HFFc6 (cell line): Measurements from ENCODE around the gene MOGAT3. TPM values are rescaled to one million over a fixed set of nuclear protein-coding genes. Genes with fewer than 3 reads are reported as not detected.

Experiments used
- DNase-seq: peaks from one replicate; pipeline ENCODE4 v3.0.0-alpha.2; 2018
- H3K27ac Mint-ChIP-seq: 2 replicates; pipeline ENCODE4 v1.8.0; 2020; ENCODE audit warnings: mild to moderate bottlenecking, mixed read lengths
- H3K27me3 Mint-ChIP-seq: 2 replicates; pipeline ENCODE4 v1.8.0; 2021; ENCODE audit warnings: mild to moderate bottlenecking, moderate library complexity, mixed read lengths; ENCODE audit not compliant: insufficient read depth
- H3K36me3 Mint-ChIP-seq: 2 replicates; pipeline ENCODE4 v1.8.0; 2021; ENCODE audit warnings: low read depth, mixed read lengths
- H3K4me1 Mint-ChIP-seq: 2 replicates; pipeline ENCODE4 v1.8.0; 2020; ENCODE audit warnings: low read depth, mixed read lengths
- H3K4me3 Mint-ChIP-seq: 2 replicates; pipeline ENCODE4 v1.8.0; 2020; ENCODE audit warnings: mild to moderate bottlenecking, moderate library complexity, mixed read lengths
- H3K9me3 Mint-ChIP-seq: 2 replicates; pipeline ENCODE4 v1.8.0; 2020; ENCODE audit warnings: mild to moderate bottlenecking, mixed read lengths
- CTCF ChIP-seq: fragments of 200-600 bp; sonication (generic); IDR thresholded peaks from 2 replicates; pipeline ENCODE4 v1.5.0; 2021; ENCODE audit warnings: antibody characterized with exemption, mild to moderate bottlenecking
- total RNA-seq, 6 experiments: library from RNA; stranded (reverse); fragmentation: NEBNext Ultra II Directional; extraction: Animal tissue kit (Norgen Biotek cat#: 25700); gene quantifications; 2 replicates in 1 of 6; 3 replicates in 5 of 6; pipeline ENCODE4 v1.2.3, GENCODE V29; 2021

MOGAT3 gene
- total RNA-seq, 6 experiments from 2014 or later, result not detected

- H3K4me1 Mint-ChIP-seq, result peaks cover 33% of the 10 kb centered on the region
- peaks cover 31% of the 10 kb centered on the region; the same call in 1 of the 2 replicates for H3K36me3 Mint-ChIP-seq
- H3K9me3 Mint-ChIP-seq, result no peaks in the 10 kb centered on the region
- peak overlapping the region; percentile 22; the same call in 1 of the 2 replicates for H3K4me3 Mint-ChIP-seq
- H3K27me3 Mint-ChIP-seq, result peaks cover 10% of the 10 kb centered on the region
- H3K27ac Mint-ChIP-seq, result peak overlapping the region; percentile 52
- no peak for TF ChIP-seq CTCF
- DNase-seq, result no peak
These were observed 40.9 kb downstream of the MOGAT3 start for GRCh38 chr7:101159696-101160674.

- Mint-ChIP-seq H3K36me3 (peaks cover 31% of the 10 kb centered on the region; the same call in 1 of the 2 replicates), H3K27me3 (peaks cover 13% of the 10 kb centered on the region), H3K4me3 (no peak overlapping the region), H3K4me1 (peaks cover 38% of the 10 kb centered on the region), H3K27ac (no peak overlapping the region), H3K9me3 (no peaks in the 10 kb centered on the region)
- TF ChIP-seq CTCF, result no peak
- DNase-seq, result no peak
These were observed 43.8 kb downstream of the MOGAT3 start for GRCh38 chr7:101156866-101157589.

- peaks cover 38% of the 10 kb centered on the region for H3K4me1 Mint-ChIP-seq
- DNase-seq, result no peak
- H3K9me3 Mint-ChIP-seq, result no peaks in the 10 kb centered on the region
- peaks cover 27% of the 10 kb centered on the region; the same call in 1 of the 2 replicates for H3K36me3 Mint-ChIP-seq
- peak; percentile 62 for TF ChIP-seq CTCF
- H3K27me3 Mint-ChIP-seq, result peaks cover 15% of the 10 kb centered on the region
- no peak overlapping the region; the same call in 1 of the 2 replicates for H3K4me3 Mint-ChIP-seq
- H3K27ac Mint-ChIP-seq, result no peak overlapping the region
These were observed 44.6 kb downstream of the MOGAT3 start for GRCh38 chr7:101156277-101156676.

GRCh38 chr7:101155303-101155702 lies 45.5 kb downstream of the MOGAT3 start:
- DNase-seq, result no peak
- H3K9me3 Mint-ChIP-seq, result no peaks in the 10 kb centered on the region
- H3K36me3 Mint-ChIP-seq, result peaks cover 27% of the 10 kb centered on the region; the same call in 1 of the 2 replicates
- H3K4me3 Mint-ChIP-seq, result peak overlapping the region; percentile 89
- TF ChIP-seq CTCF, result no peak
- H3K27me3 Mint-ChIP-seq, result peaks cover 16% of the 10 kb centered on the region
- H3K27ac Mint-ChIP-seq, result peak overlapping the region; percentile 11
- peaks cover 36% of the 10 kb centered on the region for H3K4me1 Mint-ChIP-seq

- H3K27ac Mint-ChIP-seq, result peak overlapping the region; percentile 11
- H3K9me3 Mint-ChIP-seq, result no peaks in the 10 kb centered on the region
- peak; percentile 12; the same call in 1 of the 2 replicates for TF ChIP-seq CTCF
- DNase-seq, result no peak
- H3K36me3 Mint-ChIP-seq, result peaks cover 22% of the 10 kb centered on the region; the same call in 1 of the 2 replicates
- peaks cover 30% of the 10 kb centered on the region for H3K4me1 Mint-ChIP-seq
- H3K4me3 Mint-ChIP-seq, result peak overlapping the region; percentile 89
- peaks cover 17% of the 10 kb centered on the region for H3K27me3 Mint-ChIP-seq
These were observed 46.1 kb downstream of the MOGAT3 start for GRCh38 chr7:101154693-101155102.
